Cardiac septum (tissue), 1 donor: ENCODE measurements around the gene SLC12A9. TPM values are rescaled to one million over a fixed set of nuclear protein-coding genes. Genes with fewer than 3 reads are reported as not detected.
A peak's percentile ranks its signal among the peaks of the same experiment; 100 is the strongest.
"Not testable (repeated sequence)": the region's sequence is repeated elsewhere in the genome, so short reads cannot be mapped to it uniquely, and the experiment has no call there.

Experiments used
- DNase-seq: peaks from one replicate; pipeline ENCODE4 v3.0.0-alpha.2; 2020; ENCODE audit warnings: low spot score
- intact Hi-C: fragments of 100-400 bp; cut with DNase I; formaldehyde crosslinking; loops from one replicate; pipeline ENCODE4 v1.14.0; 2022
- total RNA-seq: library from RNA; stranded (reverse); fragmentation: NEBNext Ultra II Directional; extraction: Animal tissue kit (Norgen Biotek cat#: 25700); gene quantifications from one replicate; pipeline ENCODE4 v1.2.1, GENCODE V29; 2021
- donor health status: DM: no; HTN: no; CAD: no.

Gene SLC12A9
- total RNA-seq, 1 donor from 2014 or later: 6.9 TPM

DNA sequence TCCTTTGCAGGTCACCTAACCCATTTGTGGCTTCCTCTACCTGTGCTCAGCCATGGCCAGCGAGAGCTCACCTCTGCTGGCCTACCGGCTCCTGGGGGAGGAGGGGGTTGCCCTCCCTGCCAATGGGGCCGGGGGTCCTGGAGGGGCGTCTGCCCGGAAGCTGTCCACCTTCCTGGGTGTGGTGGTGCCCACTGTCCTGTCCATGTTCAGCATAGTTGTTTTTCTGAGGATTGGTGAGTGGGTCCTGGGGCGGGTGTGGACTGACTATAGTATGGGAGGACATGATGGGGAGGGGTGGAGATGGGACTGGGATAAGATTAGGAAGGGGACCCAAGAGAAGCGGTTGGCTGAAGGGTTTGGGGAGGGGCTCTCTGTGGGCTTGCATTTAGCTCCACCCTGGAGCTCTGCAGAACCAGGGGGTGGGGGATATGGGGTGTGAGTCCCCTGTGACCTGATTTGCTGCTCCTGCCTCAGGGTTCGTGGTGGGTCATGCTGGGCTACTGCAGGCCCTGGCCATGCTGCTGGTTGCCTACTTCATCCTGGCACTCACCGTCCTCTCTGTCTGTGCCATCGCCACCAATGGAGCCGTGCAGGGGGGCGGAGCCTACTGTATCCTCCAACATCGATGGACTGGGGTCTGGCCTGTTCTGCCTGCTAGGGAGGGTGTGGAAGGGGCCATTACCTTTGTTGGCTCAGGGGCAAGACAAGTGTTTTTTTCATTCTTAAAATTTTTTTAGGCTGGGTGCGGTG lies 1.8 kb downstream of the SLC12A9 start:
- intact Hi-C loops: no loop called here
- no peak for DNase-seq

DNA sequence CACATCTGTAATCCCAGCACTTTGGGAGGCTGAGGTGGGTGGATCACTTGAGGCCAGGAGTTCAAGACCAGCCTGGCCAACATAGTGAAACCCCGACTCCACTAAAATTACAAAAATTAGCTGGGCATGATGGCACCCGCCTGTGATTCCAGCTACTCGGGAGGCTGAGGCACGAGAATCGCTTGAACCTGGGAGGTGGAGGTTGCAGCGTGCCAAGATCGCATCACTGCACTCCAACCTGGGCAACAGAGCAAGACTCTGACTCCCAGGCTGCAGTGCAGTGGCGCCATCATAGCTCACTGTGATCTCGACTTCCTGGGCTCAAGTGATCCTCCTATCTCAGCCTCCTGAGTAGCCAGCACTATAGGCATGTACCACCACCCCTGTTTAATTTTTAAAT lies 2.4 kb downstream of the SLC12A9 start:
- intact Hi-C loops, DNase-seq: not testable (repeated sequence)

DNA sequence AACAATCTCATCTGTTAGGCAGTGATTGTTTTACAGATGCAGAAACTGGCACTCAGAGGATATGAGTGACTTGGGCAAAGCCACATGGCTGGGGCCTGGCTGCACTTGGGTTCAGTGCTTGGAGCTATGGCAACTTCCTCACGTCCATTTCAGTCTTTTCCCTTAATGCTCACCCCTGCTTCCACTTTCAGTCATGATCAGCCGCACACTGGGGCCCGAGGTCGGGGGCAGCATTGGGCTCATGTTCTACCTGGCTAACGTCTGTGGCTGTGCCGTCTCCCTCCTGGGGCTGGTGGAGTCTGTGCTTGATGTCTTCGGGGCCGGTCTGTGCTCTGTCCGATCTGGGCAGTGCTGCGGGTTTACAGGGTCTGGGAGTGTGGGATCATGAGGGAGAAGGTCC lies 3.0 kb downstream of the SLC12A9 start:
- intact Hi-C loops: no loop called here

DNA sequence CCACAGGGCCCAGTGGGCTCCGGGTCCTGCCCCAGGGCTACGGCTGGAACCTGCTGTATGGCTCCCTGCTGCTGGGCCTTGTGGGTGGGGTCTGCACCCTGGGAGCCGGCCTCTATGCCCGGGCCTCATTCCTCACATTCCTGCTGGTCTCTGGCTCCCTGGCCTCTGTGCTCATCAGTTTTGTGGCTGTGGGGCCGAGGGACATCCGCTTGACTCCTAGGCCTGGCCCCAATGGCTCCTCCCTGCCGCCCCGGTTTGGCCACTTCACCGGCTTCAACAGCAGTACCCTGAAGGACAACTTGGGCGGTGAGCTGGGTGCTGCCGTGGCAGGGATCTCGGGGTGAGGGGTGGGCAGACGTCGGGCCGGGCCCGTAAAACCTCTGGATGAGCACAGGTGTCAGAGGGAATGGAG lies 4.4 kb downstream of the SLC12A9 start:
- DNase-seq: no peak
- intact Hi-C loops: no loop called here

More for the DNA sequence above, 3.0 kb downstream of the SLC12A9 start:
- DNase-seq: no peak

DNA sequence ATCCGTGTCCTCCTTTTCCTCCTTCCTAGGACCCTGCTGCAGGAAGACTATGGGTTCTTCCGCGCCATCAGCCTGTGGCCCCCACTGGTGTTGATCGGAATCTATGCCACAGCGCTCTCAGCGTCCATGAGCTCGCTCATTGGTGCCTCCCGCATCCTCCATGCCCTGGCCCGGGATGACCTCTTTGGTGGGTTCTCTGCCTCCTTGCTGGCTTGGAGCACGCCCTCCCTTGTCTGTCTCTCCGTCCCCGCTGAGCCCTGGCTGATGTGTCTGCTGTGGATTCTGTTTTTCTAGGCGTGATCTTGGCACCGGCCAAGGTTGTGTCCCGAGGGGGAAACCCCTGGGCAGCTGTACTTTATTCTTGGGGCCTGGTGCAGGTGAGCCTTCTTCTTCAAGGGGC lies 7.3 kb downstream of the SLC12A9 start:
- DNase-seq: no peak
- intact Hi-C loops: no loop called here

DNA sequence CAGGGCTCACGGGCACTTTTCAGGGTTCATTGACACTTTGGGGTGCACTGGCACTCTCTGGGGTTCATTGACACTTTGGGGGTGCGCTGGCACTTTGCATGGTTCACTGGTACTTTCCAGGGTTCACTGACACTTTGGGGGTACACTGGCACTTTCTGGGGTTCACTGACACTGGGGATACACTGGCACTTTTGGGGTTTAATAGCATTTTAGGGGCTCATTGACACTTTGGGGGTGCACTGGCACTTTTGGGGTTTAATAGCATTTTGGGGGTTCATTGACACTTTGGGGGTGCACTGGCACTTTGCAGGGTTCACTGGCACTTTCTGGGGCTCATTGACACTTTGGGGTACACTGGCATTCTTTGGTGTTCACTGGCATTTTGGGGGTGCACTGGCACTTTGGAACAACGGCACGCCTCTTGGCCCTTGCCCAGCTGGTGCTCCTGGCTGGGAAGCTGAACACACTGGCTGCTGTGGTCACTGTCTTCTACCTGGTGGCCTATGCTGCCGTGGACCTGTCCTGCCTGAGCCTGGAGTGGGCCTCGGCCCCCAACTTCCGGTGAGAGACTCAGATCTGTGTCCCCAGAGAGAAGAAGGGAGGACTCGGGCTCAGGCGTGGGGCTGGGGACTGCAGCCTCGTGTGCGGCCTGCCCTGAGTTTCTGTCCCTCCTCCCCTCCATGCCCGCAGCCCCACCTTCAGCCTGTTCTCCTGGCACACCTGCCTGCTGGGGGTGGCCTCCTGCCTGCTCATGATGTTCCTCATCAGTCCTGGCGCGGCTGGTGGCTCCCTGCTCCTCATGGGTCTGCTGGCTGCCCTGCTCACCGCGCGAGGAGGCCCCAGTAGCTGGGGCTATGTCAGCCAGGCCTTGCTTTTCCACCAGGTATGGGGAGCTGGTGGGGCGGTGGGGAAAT lies 8.4 kb downstream of the SLC12A9 start:
- intact Hi-C loops: no loop called here

DNA sequence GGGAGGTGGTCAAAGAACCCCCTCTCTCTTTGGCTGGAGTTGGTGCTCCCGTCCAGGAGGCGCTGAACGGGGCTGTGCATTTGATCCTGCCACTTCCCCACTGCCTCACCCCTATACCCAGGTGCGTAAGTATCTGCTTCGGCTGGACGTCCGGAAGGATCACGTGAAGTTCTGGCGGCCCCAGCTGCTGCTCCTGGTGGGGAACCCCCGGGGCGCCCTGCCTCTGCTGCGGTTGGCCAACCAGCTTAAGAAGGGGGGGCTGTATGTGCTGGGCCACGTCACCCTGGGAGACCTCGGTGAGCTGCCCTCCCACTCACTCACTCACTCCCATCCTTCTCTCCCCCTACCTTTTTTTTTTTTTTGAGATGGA lies 9.1 kb downstream of the SLC12A9 start:
- intact Hi-C loops: no loop called here
- no peak for DNase-seq

More for the DNA sequence above, 8.4 kb downstream of the SLC12A9 start:
- no peak for DNase-seq

DNA sequence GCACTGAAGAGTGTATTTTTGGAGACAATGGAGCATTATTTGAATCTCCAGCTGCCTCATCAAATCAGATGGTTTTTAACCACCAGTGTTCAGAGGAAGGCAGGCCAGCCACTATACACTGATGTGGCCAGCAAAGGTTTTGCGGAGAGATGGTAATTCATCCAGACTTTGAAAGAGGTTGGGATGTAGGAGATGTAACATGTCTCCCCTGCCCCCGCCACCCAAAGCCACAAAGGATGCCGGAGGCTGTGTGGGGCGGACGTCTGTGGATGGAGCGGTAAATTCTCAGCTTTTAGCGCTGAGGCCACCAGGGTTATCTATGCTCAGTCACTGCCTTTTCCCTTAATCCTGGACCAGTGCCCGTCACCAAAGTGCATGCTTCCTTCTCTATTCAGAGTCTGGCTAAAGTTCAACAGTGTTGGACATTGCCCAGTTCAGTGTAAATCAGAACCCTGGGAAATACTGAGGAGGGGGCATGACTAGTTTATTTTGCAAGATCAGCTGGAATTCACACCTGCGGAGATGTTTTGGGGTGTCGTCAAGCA lies 11.0 kb downstream of the SLC12A9 start:
- intact Hi-C loops: no loop called here
- no peak for DNase-seq

DNA sequence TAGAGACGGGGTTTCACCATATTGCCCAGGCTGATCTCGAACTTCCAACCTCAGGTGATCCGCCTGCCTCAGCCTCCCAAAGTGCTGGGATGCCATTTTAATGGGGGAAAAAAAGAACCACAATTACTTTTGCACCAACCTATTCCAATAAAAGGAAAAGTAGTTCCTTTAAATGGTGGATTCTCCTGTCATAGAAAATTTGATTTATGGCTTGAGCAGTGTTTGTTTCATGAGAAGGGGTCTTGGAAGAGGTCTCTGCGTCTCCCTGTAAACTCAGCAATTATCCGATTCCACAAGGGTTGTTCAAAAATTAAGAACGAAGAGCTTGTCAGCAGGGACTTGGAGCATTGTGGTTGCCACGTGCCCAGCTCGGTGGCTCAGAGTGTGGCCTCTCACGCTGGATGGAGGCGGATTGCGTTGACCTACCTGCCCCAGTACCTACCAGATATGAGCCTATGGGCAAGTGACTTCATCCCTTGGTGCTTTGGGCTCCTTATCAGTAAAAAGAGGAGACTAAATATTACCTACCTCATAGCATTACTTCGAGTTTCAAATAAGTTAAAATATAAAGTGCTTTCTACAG lies 11.8 kb downstream of the SLC12A9 start:
- intact Hi-C loops: no loop called here
- no peak for DNase-seq

DNA sequence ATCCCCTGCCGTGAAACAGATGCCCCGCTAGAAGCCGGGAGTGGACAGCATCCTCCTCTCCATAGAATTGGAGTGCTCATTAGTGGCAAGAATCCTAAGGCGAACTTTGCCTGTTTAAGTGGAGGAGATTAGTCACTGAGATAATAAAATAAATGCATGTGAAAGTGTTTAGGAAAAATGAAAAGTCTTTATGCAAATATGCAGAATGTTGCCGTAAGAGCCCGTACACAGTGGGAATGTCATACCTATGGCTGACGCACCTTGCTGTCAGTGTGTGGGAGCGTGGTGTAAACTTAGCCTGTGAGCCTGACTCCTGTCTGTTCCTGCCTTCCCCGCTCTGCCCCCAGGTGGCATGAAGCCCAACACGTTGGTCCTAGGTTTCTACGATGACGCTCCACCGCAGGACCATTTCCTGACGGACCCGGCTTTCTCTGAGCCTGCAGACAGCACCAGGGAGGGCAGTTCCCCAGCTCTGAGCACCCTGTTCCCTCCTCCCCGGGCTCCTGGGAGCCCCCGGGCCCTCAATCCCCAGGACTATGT lies 12.9 kb downstream of the SLC12A9 start:
- intact Hi-C loops: no loop called here
- DNase-seq: no peak

DNA sequence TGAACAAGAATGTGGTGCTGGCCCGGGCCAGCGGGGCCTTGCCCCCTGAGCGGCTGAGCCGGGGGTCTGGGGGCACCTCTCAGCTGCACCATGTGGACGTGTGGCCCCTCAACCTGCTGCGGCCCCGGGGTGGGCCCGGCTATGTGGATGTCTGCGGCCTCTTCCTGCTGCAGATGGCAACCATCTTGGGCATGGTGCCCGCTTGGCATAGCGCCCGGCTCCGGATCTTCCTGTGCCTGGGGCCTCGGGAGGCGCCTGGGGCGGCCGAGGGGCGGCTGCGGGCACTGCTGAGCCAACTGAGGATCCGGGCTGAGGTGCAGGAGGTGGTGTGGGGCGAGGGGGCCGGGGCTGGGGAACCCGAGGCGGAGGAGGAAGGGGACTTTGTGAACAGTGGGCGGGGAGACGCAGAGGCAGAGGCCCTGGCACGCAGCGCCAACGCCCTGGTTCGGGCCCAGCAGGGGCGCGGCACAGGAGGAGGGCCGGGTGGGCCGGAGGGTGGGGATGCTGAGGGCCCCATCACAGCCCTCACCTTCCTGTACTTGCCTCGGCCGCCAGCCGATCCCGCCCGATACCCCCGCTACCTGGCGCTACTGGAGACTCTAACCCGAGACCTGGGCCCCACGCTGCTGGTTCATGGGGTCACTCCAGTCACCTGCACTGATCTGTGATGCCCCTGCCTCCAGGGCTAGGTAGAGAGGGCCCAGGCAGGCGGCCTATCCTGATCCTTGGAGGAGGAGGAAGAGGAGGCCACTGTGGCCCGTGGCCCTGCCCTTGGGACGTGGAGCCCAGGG lies 13.6 kb downstream of the SLC12A9 start:
- intact Hi-C loops: loop anchor here (2.0 kb wide), 1 partner anchor 27 kb away; no protein-coding TSS in a partner anchor
- DNase-seq: no peak

DNA sequence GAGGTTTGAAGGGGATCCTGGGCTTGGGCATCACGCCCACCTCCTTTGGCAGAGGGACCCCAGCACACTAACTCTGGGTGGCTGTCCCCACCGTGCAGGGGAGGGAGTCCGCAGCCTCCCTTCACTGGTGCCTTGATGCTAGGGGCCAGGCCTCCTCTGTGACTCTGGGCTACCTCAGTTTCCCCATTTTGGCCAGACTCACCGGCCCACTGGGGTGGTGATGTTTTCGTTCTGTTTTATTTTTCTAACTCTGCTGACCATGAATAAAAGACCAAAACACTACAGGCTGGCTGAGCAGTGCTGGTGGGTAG lies 14.2 kb downstream of the SLC12A9 start:
- no peak for DNase-seq

DNA sequence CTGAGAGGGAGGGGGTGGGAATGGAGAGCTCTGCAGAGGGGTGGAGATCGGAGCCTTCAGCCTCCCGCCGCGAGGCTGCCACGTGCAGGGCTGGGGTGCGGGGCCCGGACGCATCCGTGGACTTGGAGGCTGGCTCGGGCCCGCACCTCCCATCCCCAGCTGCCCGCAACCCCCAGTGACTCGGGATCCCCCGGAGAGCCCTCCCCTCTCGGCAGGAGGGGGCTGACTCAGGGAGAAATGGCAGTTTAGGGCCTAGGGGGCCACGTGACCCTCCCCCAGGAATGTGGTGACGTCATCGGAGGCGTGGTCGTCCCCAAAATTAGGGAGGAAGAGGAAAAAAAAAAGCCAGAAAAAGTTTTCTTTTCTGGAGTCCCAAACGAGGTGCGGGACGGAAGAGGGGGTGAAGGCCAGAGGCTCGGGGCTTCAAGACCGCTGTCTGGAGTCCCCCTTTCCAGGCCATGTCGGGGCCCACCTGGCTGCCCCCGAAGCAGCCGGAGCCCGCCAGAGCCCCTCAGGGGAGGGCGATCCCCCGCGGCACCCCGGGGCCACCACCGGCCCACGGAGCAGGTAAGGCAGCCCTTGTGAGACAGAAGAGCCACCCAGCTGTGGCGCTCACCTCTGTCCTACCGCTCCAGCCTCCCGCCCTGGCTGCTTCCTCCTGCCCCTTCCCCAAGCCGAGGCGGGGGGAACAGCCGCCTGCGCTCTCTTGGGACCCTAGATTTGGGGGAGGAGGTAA lies 14.7 kb downstream of the SLC12A9 start, which contains the start of gene TRIP6:
TSS of gene TRIP6 (plus strand) at position 348 of the 736 bp plus-strand sequence. CDS start at position 459, 111 bp downstream.
- peak; percentile 91 for DNase-seq
- intact Hi-C loops: loop anchor here (2.0 kb wide), 1 partner anchor 28 kb away; no protein-coding TSS in a partner anchor

More for the DNA sequence above, 14.2 kb downstream of the SLC12A9 start:
- intact Hi-C loops: loop anchor here (2.0 kb wide), 1 partner anchor 28 kb away; no protein-coding TSS in a partner anchor

DNA sequence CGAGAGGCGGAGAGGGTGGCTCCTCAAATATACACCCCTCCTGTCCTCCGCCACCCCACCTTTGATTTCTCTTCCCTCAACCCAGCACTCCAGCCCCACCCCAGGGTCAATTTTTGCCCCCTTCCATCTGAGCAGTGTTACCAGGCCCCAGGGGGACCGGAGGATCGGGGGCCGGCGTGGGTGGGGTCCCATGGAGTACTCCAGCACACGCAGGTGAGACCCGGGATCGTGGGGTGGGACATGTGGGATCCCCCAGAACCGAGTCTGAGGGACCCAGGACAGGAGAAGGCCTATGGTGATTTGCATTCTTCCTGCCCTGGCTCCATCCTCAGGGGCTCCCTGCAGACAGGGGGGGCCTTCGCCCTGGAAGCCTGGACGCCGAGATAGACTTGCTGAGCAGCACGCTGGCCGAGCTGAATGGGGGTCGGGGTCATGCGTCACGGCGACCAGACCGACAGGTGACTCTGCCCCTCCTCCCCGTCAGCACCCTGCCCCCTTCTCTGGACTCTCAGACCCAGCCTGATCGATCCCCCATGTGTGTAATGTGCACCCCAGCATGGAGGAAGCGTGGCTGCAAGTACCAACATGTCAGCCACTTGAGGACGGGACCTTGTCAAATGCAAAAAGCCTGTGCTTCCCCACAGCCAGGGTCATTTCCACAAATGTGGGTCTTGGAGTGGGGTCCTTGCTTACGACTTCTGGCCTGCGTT lies 15.4 kb downstream of the SLC12A9 start:
- intact Hi-C loops: loop anchor here (2.0 kb wide), 1 partner anchor 29 kb away; no protein-coding TSS in a partner anchor
- no peak for DNase-seq

DNA sequence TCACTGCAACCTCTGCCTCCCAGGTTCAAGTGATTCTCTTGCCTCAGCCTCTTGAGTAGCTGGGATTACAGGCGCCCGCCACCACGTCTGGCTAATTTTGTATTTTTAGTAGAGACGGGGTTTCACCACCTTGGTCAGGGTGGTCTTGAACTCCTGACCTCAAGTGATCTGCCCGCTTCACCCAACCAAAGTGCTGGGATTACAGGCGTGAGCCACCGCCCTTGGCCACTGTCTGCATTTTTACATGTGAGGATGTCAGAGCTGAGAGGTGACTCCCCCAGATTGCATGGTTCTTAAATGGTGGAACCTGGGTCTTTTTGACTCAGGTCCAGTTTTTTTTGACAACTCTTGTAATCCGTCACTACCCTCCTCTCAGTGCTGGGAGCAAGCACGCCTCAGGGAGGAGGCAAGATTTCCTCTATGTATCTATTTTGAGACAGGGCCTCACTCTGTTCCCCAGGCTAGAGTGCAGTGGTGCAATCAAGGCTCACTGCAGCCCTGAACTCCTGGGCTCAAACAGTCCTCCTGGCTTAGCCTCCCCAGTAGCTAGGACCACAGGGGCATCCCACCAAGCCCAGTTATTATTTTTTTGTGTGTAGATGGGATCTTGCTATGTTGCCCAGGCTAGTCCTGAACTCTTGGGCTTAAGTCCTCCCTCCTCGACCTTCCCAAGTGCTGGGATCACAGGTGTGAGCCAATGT lies 21.2 kb downstream of the SLC12A9 start:
- intact Hi-C loops: loop anchor here (5.0 kb wide), 1 partner anchor 166 kb away; the partner anchor contains the start of gene POP7
- DNase-seq: no peak

DNA sequence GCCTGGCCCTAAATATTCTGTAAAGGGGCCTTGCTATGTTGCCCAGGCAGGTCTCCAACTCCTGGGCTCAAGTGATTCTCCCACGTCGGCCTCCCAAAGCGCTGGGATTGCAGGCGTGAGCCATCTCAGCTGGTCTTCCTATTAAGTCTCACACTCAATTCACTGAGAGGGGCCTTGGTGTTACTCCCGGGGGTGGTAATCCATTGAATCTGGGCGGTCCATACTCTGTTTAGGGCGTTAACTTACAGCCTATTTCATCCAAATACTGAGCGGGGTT lies 21.7 kb downstream of the SLC12A9 start:
- DNase-seq: no peak
- intact Hi-C loops: loop anchor here (5.0 kb wide), 1 partner anchor 167 kb away; the partner anchor contains the start of gene POP7
